ENCODE results near the gene C13orf42.

Gene C13orf42

DNA sequence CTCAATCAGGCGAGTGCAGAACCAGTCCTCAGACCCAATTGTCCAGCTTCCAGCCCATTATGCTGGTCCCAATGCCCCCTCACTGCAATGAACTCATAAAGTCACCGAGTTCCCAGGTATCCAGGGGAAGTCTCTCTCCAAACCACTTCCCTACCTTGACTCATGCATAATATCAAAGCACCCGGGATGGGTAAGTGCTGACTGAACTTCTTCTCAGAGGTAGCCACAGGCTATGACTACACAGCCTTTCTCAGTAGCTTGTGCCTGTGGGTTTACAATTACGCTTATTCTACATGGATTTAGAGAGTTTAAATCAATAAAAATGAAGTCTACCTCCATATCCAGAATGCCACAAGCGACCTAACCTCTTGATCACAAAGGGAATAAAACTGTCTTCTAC, 1.7 kb upstream of the C13orf42 start:
- H3K79me1 ChIP-seq (replicated peaks; ENCODE audit: low read length, poor library complexity, severe bottlenecking) = no peaks in the 10 kb centered on the region
- H2BK5ac ChIP-seq (ENCODE audit: low read depth, low read length, poor library complexity, severe bottlenecking) = no peak overlapping the region
- H3K14ac ChIP-seq (ENCODE audit: low read length in 2 of 2) = no peak overlapping the region
- no peak overlapping the region for H2BK15ac ChIP-seq (ENCODE audit: low read depth, poor library complexity, severe bottlenecking)
- no peak overlapping the region for H2AFZ ChIP-seq (ENCODE audit: low read depth, low read length)
- no peak overlapping the region for H3K9ac ChIP-seq (ENCODE audit: low read length)
- H2AK5ac ChIP-seq (ENCODE audit: low read length, severe bottlenecking) = no peak overlapping the region
- H3K36me3 ChIP-seq (ENCODE audit: control insufficient read depth in 1 of 2, insufficient read depth in 2 of 2, low read depth in 1 of 2, low read length in 2 of 2) = no peaks in the 10 kb centered on the region
- no peak overlapping the region for H3K4me2 ChIP-seq (ENCODE audit: low read length, poor library complexity, severe bottlenecking)
- H4K8ac ChIP-seq (ENCODE audit: low read length) = no peak overlapping the region
- no peak for DNase-seq
- no peak overlapping the region for H3K23ac ChIP-seq (ENCODE audit: low read length in 2 of 2)
- H2BK120ac ChIP-seq (ENCODE audit: low read depth, low read length) = no peak overlapping the region
- H3K4me3 ChIP-seq (ENCODE audit: insufficient read depth in 1 of 2, low read depth in 1 of 2, low read length in 2 of 2) = no peak overlapping the region
- H3K9me3 ChIP-seq (ENCODE audit: control insufficient read depth, low read length) = peaks cover 8% of the 10 kb centered on the region
- no peak overlapping the region for H3K4ac ChIP-seq (ENCODE audit: low read depth in 1 of 2, low read length in 2 of 2)
- no peak overlapping the region for H2BK12ac ChIP-seq (ENCODE audit: low read length in 2 of 2)
- peaks cover 42 to 70% of the 10 kb centered on the region in 2 experiments for H3K27me3 ChIP-seq (ENCODE audit: control insufficient read depth in 1 of 2, insufficient read depth in 1 of 2, low read length in 2 of 2)
- H4K91ac ChIP-seq (ENCODE audit: low read length) = no peak overlapping the region
- no peak overlapping the region for H3K27ac ChIP-seq (ENCODE audit: low read length, poor library complexity, severe bottlenecking)
- no peak overlapping the region for H3K18ac ChIP-seq (ENCODE audit: low read depth in 1 of 2, low read length in 2 of 2)
- no peaks in the 10 kb centered on the region for H3K4me1 ChIP-seq (ENCODE audit: control insufficient read depth, insufficient read depth, low read depth, low read length)
- 83% methylated on average over 5 of the region's 5 CpGs for WGBS

DNA sequence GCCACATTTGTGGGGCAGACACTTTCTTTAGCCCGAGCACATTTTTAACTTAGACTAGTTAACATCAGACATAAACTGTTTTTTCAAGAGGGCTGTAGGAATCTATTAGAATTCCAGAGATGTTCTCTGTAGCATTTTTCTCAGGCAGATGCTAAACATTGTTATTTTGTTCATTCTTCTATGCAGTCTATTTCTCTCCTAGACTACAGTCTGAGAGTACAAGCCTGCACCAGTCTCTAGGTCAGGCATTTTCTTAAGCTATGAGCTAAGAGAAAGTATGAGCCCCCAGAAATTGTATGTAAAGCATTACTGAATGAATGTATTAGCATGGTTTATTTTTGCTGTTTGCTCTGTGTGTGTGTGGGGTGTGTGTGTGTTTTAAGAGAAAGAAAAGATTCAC, 923 bp upstream of the C13orf42 start:
- Histone ChIP-seq H3K23ac (ENCODE audit: low read length in 2 of 2) (no peak overlapping the region), H2BK120ac (ENCODE audit: low read depth, low read length) (no peak overlapping the region), H2AK5ac (ENCODE audit: low read length, severe bottlenecking) (no peak overlapping the region), H3K9ac (ENCODE audit: low read length) (no peak overlapping the region), H3K18ac (ENCODE audit: low read depth in 1 of 2, low read length in 2 of 2) (no peak overlapping the region), H3K4me2 (ENCODE audit: low read length, poor library complexity, severe bottlenecking) (no peak overlapping the region), H3K36me3 (ENCODE audit: control insufficient read depth in 1 of 2, insufficient read depth in 2 of 2, low read depth in 1 of 2, low read length in 2 of 2) (no peaks in the 10 kb centered on the region), H3K27ac (ENCODE audit: low read length, poor library complexity, severe bottlenecking) (no peak overlapping the region), H3K79me1 (replicated peaks; ENCODE audit: low read length, poor library complexity, severe bottlenecking) (no peaks in the 10 kb centered on the region), H3K4me3 (ENCODE audit: insufficient read depth in 1 of 2, low read depth in 1 of 2, low read length in 2 of 2) (no peak overlapping the region), H3K14ac (ENCODE audit: low read length in 2 of 2) (no peak overlapping the region), H2BK5ac (ENCODE audit: low read depth, low read length, poor library complexity, severe bottlenecking) (no peak overlapping the region), H3K27me3 (ENCODE audit: control insufficient read depth in 1 of 2, insufficient read depth in 1 of 2, low read length in 2 of 2) (peaks cover 47 to 69% of the 10 kb centered on the region in 2 experiments), H2AFZ (ENCODE audit: low read depth, low read length) (no peak overlapping the region), H4K8ac (ENCODE audit: low read length) (no peak overlapping the region), H2BK15ac (ENCODE audit: low read depth, poor library complexity, severe bottlenecking) (no peak overlapping the region), H3K4ac (ENCODE audit: low read depth in 1 of 2, low read length in 2 of 2) (no peak overlapping the region), H3K9me3 (ENCODE audit: control insufficient read depth, low read length) (peaks cover 2% of the 10 kb centered on the region), H2BK12ac (ENCODE audit: low read length in 2 of 2) (no peak overlapping the region), H4K91ac (ENCODE audit: low read length) (no peak overlapping the region), H3K4me1 (ENCODE audit: control insufficient read depth, insufficient read depth, low read depth, low read length) (no peaks in the 10 kb centered on the region)
- no peak for DNase-seq
- WGBS = no CpG with 5 or more reads among the region's 1 CpG

GRCh38 chr13:51107996-51108395, 3.1 kb downstream of the C13orf42 start:
- no peak overlapping the region for H2AFZ ChIP-seq (ENCODE audit: low read depth, low read length)
- no peak overlapping the region for H4K8ac ChIP-seq (ENCODE audit: low read length)
- H3K9ac ChIP-seq (ENCODE audit: low read length) = no peak overlapping the region
- no peak overlapping the region for H2BK15ac ChIP-seq (ENCODE audit: low read depth, poor library complexity, severe bottlenecking)
- no peak overlapping the region for H2BK5ac ChIP-seq (ENCODE audit: low read depth, low read length, poor library complexity, severe bottlenecking)
- H3K27me3 ChIP-seq (ENCODE audit: control insufficient read depth in 1 of 2, insufficient read depth in 1 of 2, low read length in 2 of 2) = peaks cover 42 to 61% of the 10 kb centered on the region in 2 experiments
- no peak overlapping the region for H3K18ac ChIP-seq (ENCODE audit: low read depth in 1 of 2, low read length in 2 of 2)
- DNase-seq = no peak
- no peaks in the 10 kb centered on the region for H3K9me3 ChIP-seq (ENCODE audit: control insufficient read depth, low read length)
- H2BK120ac ChIP-seq (ENCODE audit: low read depth, low read length) = no peak overlapping the region
- H4K91ac ChIP-seq (ENCODE audit: low read length) = no peak overlapping the region
- no peak overlapping the region for H3K27ac ChIP-seq (ENCODE audit: low read length, poor library complexity, severe bottlenecking)
- no peak overlapping the region for H3K14ac ChIP-seq (ENCODE audit: low read length in 2 of 2)
- no peaks in the 10 kb centered on the region for H3K4me1 ChIP-seq (ENCODE audit: control insufficient read depth, insufficient read depth, low read depth, low read length)
- WGBS = 93% methylated on average over 3 of the region's 4 CpGs
- H3K23ac ChIP-seq (ENCODE audit: low read length in 2 of 2) = no peak overlapping the region
- H3K4ac ChIP-seq (ENCODE audit: low read depth in 1 of 2, low read length in 2 of 2) = no peak overlapping the region
- H2AK5ac ChIP-seq (ENCODE audit: low read length, severe bottlenecking) = no peak overlapping the region
- no peaks in the 10 kb centered on the region for H3K36me3 ChIP-seq (ENCODE audit: control insufficient read depth in 1 of 2, insufficient read depth in 2 of 2, low read depth in 1 of 2, low read length in 2 of 2)
- no peak overlapping the region for H3K4me3 ChIP-seq (ENCODE audit: insufficient read depth in 1 of 2, low read depth in 1 of 2, low read length in 2 of 2)
- H3K4me2 ChIP-seq (ENCODE audit: low read length, poor library complexity, severe bottlenecking) = no peak overlapping the region
- no peak overlapping the region for H2BK12ac ChIP-seq (ENCODE audit: low read length in 2 of 2)
- H3K79me1 ChIP-seq (replicated peaks; ENCODE audit: low read length, poor library complexity, severe bottlenecking) = no peaks in the 10 kb centered on the region

DNA sequence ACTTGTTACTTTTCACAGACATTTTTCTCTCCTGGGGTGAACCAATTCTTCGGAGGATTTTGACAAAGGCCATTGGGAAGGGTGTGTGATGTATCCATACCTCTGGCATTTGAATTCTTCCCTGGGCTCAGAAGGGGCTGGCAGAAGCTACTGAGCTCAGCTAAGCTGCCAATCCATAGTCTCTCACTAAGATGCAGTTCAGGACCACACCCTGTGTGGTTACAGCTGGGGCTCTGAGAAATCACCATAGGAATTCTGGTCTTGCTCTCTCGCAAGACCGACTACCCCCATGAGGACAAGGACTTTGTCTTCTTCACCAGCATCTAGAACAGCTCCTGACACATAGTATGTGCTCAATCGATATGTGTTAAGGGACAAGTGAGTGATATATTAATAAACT, 6.0 kb downstream of the C13orf42 start:
- 88% methylated on average over 2 of the region's 4 CpGs for WGBS
- Histone ChIP-seq H4K91ac (ENCODE audit: low read length) (no peak overlapping the region), H2BK120ac (ENCODE audit: low read depth, low read length) (no peak overlapping the region), H3K4me3 (ENCODE audit: insufficient read depth in 1 of 2, low read depth in 1 of 2, low read length in 2 of 2) (no peak overlapping the region), H3K36me3 (ENCODE audit: control insufficient read depth in 1 of 2, insufficient read depth in 2 of 2, low read depth in 1 of 2, low read length in 2 of 2) (no peaks in the 10 kb centered on the region), H3K9ac (ENCODE audit: low read length) (no peak overlapping the region), H3K18ac (ENCODE audit: low read depth in 1 of 2, low read length in 2 of 2) (no peak overlapping the region), H2BK15ac (ENCODE audit: low read depth, poor library complexity, severe bottlenecking) (no peak overlapping the region), H4K8ac (ENCODE audit: low read length) (no peak overlapping the region), H3K9me3 (ENCODE audit: control insufficient read depth, low read length) (no peaks in the 10 kb centered on the region), H3K4me1 (ENCODE audit: control insufficient read depth, insufficient read depth, low read depth, low read length) (no peaks in the 10 kb centered on the region), H3K14ac (ENCODE audit: low read length in 2 of 2) (no peak overlapping the region), H3K4ac (ENCODE audit: low read depth in 1 of 2, low read length in 2 of 2) (no peak overlapping the region), H2AK5ac (ENCODE audit: low read length, severe bottlenecking) (no peak overlapping the region), H3K27me3 (ENCODE audit: control insufficient read depth in 1 of 2, insufficient read depth in 1 of 2, low read length in 2 of 2) (peaks cover 30 to 47% of the 10 kb centered on the region in 2 experiments), H2BK12ac (ENCODE audit: low read length in 2 of 2) (no peak overlapping the region), H3K27ac (ENCODE audit: low read length, poor library complexity, severe bottlenecking) (no peak overlapping the region), H2BK5ac (ENCODE audit: low read depth, low read length, poor library complexity, severe bottlenecking) (no peak overlapping the region), H3K4me2 (ENCODE audit: low read length, poor library complexity, severe bottlenecking) (no peak overlapping the region), H2AFZ (ENCODE audit: low read depth, low read length) (no peak overlapping the region), H3K79me1 (replicated peaks; ENCODE audit: low read length, poor library complexity, severe bottlenecking) (no peaks in the 10 kb centered on the region), H3K23ac (ENCODE audit: low read length in 2 of 2) (no peak overlapping the region)
- no peak for DNase-seq
